Measurements from ENCODE around the gene GNAT3.

GNAT3 gene

GRCh38 chr7:80499350-80499953 lies 12.4 kb downstream of the GNAT3 start:
- DNase-seq, result no peak

GRCh38 chr7:80498481-80499349 lies 13.1 kb downstream of the GNAT3 start:
- DNase-seq, result no peak

- no peak for DNase-seq
Observed at GRCh38 chr7:80496586-80496985, 15.3 kb downstream of the GNAT3 start.

- DNase-seq, result no peak
Observed at GRCh38 chr7:80493121-80493849, 18.6 kb downstream of the GNAT3 start.

GRCh38 chr7:80491462-80491861 lies 20.4 kb downstream of the GNAT3 start:
- DNase-seq, result no peak

- DNase-seq, result no peak
Observed at GRCh38 chr7:80488851-80489370, 23.0 kb downstream of the GNAT3 start.

GRCh38 chr7:80488406-80488805 lies 23.5 kb downstream of the GNAT3 start:
- DNase-seq, result no peak

- DNase-seq, result no peak
Observed at GRCh38 chr7:80485721-80486120, 26.1 kb downstream of the GNAT3 start.

- no peak for DNase-seq
Observed at GRCh38 chr7:80482950-80483349, 28.9 kb downstream of the GNAT3 start.

- no peak for DNase-seq
Observed at GRCh38 chr7:80481196-80481884, 30.5 kb downstream of the GNAT3 start.

GRCh38 chr7:80480566-80480965 lies 31.3 kb downstream of the GNAT3 start:
- DNase-seq, result no peak

GRCh38 chr7:80478683-80479082 lies 33.2 kb downstream of the GNAT3 start:
- no peak for DNase-seq

- DNase-seq, result no peak
Observed at GRCh38 chr7:80476035-80476434, 35.8 kb downstream of the GNAT3 start.

- no peak for DNase-seq
Observed at GRCh38 chr7:80475383-80475782, 36.5 kb downstream of the GNAT3 start.

- no peak for DNase-seq
Observed at GRCh38 chr7:80473751-80474150, 38.1 kb downstream of the GNAT3 start.

GRCh38 chr7:80472491-80473200 lies 39.2 kb downstream of the GNAT3 start:
- DNase-seq, result no peak

GRCh38 chr7:80468931-80469714 lies 42.7 kb downstream of the GNAT3 start:
- DNase-seq, result no peak

GRCh38 chr7:80467069-80467468 lies 44.8 kb downstream of the GNAT3 start:
- no peak for DNase-seq

GRCh38 chr7:80466636-80467035 lies 45.2 kb downstream of the GNAT3 start:
- DNase-seq, result no peak

- DNase-seq, result no peak
Observed at GRCh38 chr7:80464211-80464610, 47.7 kb downstream of the GNAT3 start.

GRCh38 chr7:80463272-80463920 lies 48.5 kb downstream of the GNAT3 start:
- DNase-seq, result no peak
